SH-SY5Y (cell line): ENCODE results near the gene TMEFF1.

Experiments used
- GATA2 ChIP-seq: IDR thresholded peaks from 2 replicates; pipeline ENCODE4 v1.6.1; 2011; ENCODE audit warnings: mild to moderate bottlenecking, low read depth, low read length
- GATA3 ChIP-seq: IDR thresholded peaks from 2 replicates; pipeline ENCODE4 v1.6.1; 2011; ENCODE audit warnings: low read depth, mild to moderate bottlenecking, low read length, moderate library complexity

Gene TMEFF1

DNA sequence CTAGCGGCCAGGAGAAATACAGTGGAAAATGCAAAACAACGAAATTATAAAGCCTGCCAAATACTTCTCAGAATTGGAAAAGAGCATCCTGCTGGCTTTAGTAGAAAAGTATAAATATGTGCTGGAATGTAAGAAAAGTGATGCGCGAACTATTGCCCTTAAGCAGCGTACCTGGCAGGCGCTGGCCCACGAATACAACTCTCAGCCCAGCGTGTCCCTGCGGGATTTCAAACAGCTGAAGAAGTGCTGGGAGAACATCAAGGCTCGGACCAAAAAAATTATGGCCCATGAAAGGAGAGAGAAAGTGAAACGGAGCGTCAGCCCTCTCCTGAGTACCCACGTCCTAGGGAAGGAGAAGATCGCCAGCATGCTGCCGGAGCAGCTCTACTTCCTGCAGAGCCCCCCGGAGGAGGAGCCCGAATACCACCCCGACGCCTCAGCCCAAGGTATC is 31.0 kb upstream of the TMEFF1 start:
- TF ChIP-seq GATA2 (no peak), GATA3 (no peak)

DNA sequence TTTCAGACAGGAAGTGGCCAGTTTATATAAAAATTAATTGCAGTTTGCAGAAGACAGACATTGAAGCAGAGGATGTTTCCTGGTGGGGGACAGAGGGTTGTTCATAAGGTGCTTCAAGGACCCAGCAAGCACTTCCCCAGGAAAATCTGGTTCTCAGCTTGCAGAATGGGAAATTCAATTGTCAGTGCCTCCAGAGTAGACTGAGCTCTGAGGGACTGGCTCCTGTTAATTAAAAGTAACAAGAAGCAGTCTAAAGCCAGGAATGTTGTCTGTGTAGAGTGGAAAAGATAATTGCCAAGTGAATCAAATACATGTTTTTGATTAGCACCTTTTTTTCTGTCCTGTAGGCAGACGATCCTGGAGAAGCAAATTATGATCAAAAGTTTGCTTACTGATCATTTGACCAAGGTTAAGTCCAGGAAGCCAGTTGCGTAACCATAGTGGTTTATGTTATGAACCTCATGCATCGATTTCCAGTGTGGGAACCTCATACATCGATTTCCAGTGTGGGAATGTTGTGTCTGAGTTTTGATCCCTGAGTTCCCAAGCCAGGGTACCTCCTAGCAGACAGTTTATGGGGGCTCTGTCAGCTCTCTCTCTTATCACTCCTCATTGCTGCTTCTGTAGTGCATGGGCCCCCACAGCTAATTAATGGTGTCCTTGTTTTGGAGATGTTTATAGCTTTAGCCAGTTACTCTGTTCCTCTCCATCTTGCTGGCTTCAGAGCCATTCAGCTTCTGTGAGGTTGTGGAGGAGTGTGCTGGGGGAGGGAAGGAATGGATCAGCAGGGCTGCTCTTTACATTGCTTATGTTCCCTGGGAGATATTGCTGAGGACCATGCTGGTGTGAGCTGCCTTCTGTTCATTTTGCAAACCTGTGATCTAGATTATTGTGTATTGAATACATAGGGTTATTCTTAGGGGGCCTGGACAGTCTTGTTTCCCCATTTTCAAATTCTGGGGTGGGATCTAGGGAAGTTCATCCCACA is 28.9 kb upstream of the TMEFF1 start:
- TF ChIP-seq GATA3 (no peak), GATA2 (no peak)

GRCh38 chr9:100445161-100445902 is 27.6 kb upstream of the TMEFF1 start:
- TF ChIP-seq GATA2 (no peak), GATA3 (no peak)

- no peak for TF ChIP-seq GATA2
Measured at GRCh38 chr9:100445903-100446549, 26.9 kb upstream of the TMEFF1 start.

DNA sequence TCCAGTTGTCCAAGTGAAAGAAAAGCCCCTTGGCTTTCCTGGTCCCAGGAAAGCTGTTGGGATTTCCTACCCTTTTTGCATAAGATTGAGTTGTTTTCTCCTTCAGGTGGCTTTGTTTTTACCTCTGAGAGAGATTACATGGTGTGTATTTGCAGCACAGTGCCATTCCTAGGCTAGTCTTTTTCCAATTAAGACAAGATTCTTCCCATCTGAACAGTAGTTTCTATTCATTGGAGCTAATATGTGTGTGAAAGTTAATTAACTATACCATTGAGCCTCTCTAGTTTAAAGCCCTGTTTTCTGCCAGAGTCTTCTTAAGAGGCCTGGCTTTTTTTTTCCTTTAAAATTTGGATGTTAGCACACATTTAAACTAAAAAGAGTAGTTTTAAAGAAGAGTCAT is 25.9 kb upstream of the TMEFF1 start:
- TF ChIP-seq GATA3 (no peak), GATA2 (no peak)

DNA sequence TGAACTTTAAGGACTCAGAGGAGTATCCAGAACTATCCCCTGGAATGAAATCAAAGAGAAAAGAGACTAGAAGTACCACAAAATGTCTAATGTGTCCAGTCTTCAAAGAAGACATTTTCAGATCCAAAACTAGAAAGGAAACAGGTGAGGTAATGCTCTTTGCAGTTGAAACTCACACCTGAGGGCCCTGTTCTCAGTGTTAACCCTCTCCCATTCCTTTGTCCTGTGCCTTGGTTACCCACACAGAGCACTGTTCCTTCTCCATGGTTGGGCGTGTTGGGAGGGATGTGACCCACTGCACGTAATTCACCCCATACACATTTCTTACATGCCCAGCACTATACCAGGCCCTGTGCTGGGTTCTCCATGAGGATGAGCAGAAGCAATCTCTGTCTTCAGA is 24.7 kb upstream of the TMEFF1 start:
- TF ChIP-seq GATA3 (no peak), GATA2 (no peak)

GRCh38 chr9:100449420-100449819 is 23.5 kb upstream of the TMEFF1 start:
- TF ChIP-seq GATA3 = no peak
- TF ChIP-seq GATA2 = no peak

GRCh38 chr9:100452894-100453293 is 20.1 kb upstream of the TMEFF1 start:
- TF ChIP-seq GATA3 = no peak
- no peak for TF ChIP-seq GATA2

DNA sequence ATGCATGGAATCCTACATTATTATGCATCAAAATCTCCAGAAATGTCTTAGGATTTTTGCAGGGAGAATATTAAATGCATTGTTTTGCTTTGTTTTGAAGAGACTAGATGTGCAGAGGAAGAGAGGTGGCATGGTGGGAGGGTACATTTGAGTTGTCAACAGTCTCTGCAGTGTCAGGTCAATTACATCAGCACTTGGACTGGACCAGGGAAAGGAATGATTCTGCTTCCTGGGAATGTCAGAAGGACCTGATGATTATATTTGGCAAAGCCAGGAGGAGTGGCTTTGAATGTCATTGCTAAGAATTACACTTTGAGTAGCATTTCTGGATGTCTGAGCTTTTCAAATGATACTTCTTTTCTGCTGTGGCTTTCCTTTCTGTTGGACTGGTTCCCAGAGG is 17.5 kb upstream of the TMEFF1 start:
- TF ChIP-seq GATA3 = no peak
- no peak for TF ChIP-seq GATA2

DNA sequence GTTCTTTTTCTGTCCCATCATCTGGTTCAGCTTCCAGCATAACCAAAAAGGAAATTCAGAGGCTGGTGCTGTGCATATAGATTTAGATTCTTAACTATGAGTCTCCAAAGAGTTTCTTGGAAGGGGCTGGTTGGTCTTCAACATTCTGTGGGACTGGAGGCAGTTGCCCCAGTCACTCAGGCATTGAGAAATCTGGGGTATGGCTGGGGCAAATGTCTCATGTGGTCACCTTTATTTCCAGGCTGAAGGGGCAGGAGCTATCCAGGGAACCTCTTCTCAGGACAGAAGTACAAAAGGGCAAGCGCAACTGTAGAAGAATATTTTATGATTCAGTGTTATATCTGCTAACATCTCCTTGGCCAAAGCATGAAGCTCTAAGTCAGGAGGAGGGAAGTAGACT is 15.4 kb upstream of the TMEFF1 start:
- TF ChIP-seq GATA3 (no peak), GATA2 (no peak)

DNA sequence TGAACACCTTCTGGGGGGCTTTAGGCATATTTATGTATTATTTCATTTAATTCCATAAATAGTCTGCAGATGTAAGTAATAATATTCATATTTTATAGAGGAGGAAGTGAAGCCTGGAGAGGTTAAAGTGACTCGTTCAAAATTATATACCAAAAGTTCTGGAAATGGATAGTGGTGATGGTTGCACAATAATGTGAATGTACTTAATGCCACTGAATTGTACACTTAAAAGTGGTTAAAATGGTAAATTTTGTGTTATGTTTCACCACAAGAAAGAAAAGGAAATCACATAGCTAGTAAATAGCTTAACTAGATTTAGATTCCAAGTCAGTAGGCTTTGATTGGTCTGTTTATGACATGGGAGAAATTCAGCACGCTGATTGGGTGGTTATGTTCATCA is 13.0 kb upstream of the TMEFF1 start:
- TF ChIP-seq GATA2 = no peak
- TF ChIP-seq GATA3 = no peak

GRCh38 chr9:100465274-100465673 is 7.7 kb upstream of the TMEFF1 start:
- no peak for TF ChIP-seq GATA3
- no peak for TF ChIP-seq GATA2

DNA sequence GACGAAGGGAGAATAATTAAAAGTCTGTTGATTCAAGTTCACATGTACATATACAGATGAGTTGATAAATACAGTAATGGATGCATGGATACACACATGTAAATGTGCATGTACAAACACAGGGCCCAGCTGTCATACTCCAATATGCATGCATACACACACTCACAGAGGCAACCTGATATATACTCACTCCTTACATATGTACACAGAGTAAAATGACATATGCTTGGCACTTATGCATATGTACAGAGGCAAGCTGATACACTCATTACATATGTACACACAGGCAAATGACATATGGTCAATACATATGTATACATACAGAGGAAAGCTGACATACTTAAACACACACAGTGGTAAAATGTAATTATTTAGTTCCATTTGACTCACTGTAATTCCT is 7.2 kb upstream of the TMEFF1 start:
- TF ChIP-seq GATA3 = no peak
- TF ChIP-seq GATA2 = no peak

DNA sequence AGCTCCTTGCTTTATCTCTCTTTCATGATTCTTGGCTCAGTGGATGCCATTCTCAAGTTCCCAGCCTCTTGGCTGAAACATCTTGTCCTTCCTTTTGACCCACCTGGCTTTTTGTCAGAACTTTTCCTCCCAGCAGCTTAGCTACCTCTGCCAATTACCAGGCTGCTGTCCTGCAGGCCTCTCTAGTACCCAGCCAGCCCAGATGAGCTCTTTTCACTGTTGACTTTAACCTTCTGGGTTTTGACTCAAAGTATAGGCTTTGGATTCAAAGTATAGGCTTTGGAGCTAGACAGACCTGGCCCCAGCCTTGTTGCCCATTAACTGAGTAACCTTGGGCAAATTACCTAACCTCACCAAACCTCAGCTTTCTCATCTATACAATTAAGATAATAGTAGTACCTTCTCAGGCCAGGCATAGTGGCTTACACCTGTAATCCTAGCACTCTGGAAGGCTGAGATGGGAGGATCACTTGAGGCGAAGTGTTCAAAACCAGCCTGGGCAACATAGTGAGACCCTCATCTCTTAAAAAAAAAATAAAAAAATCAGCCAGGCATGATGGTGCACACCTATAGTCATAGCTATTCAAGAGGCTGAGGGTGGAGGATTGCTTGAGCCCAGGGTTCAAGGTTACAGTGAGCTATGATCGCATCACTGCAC is 6.6 kb upstream of the TMEFF1 start:
- TF ChIP-seq GATA2 = no peak
- TF ChIP-seq GATA3 = no peak
